Activated CD8-positive, alpha-beta T cell treated with anti-CD3 and anti-CD28 coated beads for 36 hours (primary cell): ENCODE results near the gene TRAPPC13. TPM values are rescaled to one million over a fixed set of nuclear protein-coding genes. Genes with fewer than 3 reads are reported as not detected.

Experiments used
- ATAC-seq: fragments of 200-7000 bp; cut with Tn5 transposase; one replicate; pipeline ENCODE4 v1.10.0; 2021; ENCODE audit warnings: mild to moderate bottlenecking, moderate library complexity
- CTCF ChIA-PET: fragments of 350-600 bp; sonication (Branson Sonifier 250); formaldehyde crosslinking; loops from one replicate; lab custom pipeline; 2021; ENCODE audit warnings: antibody characterized with exemption; lab: Charles Lee
- POLR2A ChIA-PET: fragments of 350-600 bp; sonication (Branson Sonifier 250); formaldehyde crosslinking; loops from one replicate; lab custom pipeline; 2021; ENCODE audit warnings: antibody characterized with exemption; lab: Charles Lee
- DNase-seq: peaks from one replicate; pipeline ENCODE4 v3.0.0-alpha.2; 2020
- H3K27ac Mint-ChIP-seq: one replicate; pipeline ENCODE4 v1.8.0; 2021; ENCODE audit warnings: mild to moderate bottlenecking, mixed read lengths
- H3K27me3 Mint-ChIP-seq: one replicate; pipeline ENCODE4 v1.8.0; 2021; ENCODE audit warnings: mixed read lengths
- H3K36me3 Mint-ChIP-seq: one replicate; pipeline ENCODE4 v1.8.0; 2021; ENCODE audit warnings: low read depth, mixed read lengths
- H3K4me1 Mint-ChIP-seq: one replicate; pipeline ENCODE4 v1.8.0; 2021; ENCODE audit warnings: low read depth, mixed read lengths
- H3K4me3 Mint-ChIP-seq: one replicate; pipeline ENCODE4 v1.8.0; 2021; ENCODE audit warnings: mild to moderate bottlenecking, moderate library complexity, mixed read lengths
- H3K9me3 Mint-ChIP-seq: one replicate; pipeline ENCODE4 v1.8.0; 2021; ENCODE audit warnings: mixed read lengths
- CTCF ChIP-seq: fragments of 200-600 bp; IDR thresholded peaks from one replicate; pipeline ENCODE4 v1.8.0; 2022; ENCODE audit warnings: antibody characterized with exemption, mild to moderate bottlenecking
- intact Hi-C: fragments of 100-400 bp; cut with micrococcal nuclease; formaldehyde crosslinking; loops from one replicate; pipeline ENCODE4 v1.10.0; 2022
- total RNA-seq, 2 experiments: library from RNA; stranded (reverse); gene quantifications; one replicate each; pipeline ENCODE4 v1.2.3, GENCODE V29; 2021

TRAPPC13 gene
- total RNA-seq, 2 experiments from 2014 or later, result 18.0 to 22.1 TPM

GRCh38 chr5:65625743-65626142 is 916 bp downstream of the TRAPPC13 start:
- DNase-seq (no peak), ATAC-seq (no peak)
- Mint-ChIP-seq H3K4me3 (peak overlapping the region; percentile 100), H3K9me3 (no peaks in the 10 kb centered on the region), H3K4me1 (peaks cover 40% of the 10 kb centered on the region), H3K36me3 (peaks cover 11% of the 10 kb centered on the region), H3K27ac (peak overlapping the region; percentile 99), H3K27me3 (no peaks in the 10 kb centered on the region)
- CTCF ChIA-PET, result interaction anchor here (0.6 to 0.9 kb wide), 2 partner anchors 16 to 63 kb away, joined by 3 read pairs; partner anchors contain the start of genes CENPK and PPWD1
- POLR2A ChIA-PET, result interaction anchor here (0.8 to 3.3 kb wide), 3 partner anchors 46 to 95 kb away, joined by 4 to 22 read pairs (median 5); partner anchors contain the start of genes CENPK and PPWD1
- intact Hi-C loops, result loop anchor here (10.0 kb wide), 1 partner anchor 519 kb away; the partner anchor contains the start of gene SREK1
- no peak for TF ChIP-seq CTCF

- no peak overlapping the region for H3K4me3 Mint-ChIP-seq
- H3K4me1 Mint-ChIP-seq, result peaks cover 29% of the 10 kb centered on the region
- H3K27me3 Mint-ChIP-seq, result no peaks in the 10 kb centered on the region
- H3K27ac Mint-ChIP-seq, result no peak overlapping the region
- intact Hi-C loops, result no loop called here
- peaks cover 9% of the 10 kb centered on the region for H3K36me3 Mint-ChIP-seq
- DNase-seq, result no peak
- H3K9me3 Mint-ChIP-seq, result no peaks in the 10 kb centered on the region
- ChIA-PET CTCF (interaction anchor here (1.6 to 2.3 kb wide), 2 partner anchors 20 to 41 kb away, joined by 3 to 5 read pairs; no protein-coding TSS in a partner anchor), POLR2A (interaction anchor here (1.6 kb wide), 1 partner anchor 92 kb away, joined by 5 read pairs; the partner anchor contains the start of gene NLN)
- TF ChIP-seq CTCF, result no peak
- ATAC-seq, result no peak
Observed at GRCh38 chr5:65630981-65631380, 6.2 kb downstream of the TRAPPC13 start.

GRCh38 chr5:65640240-65640639 is 15.4 kb downstream of the TRAPPC13 start:
- POLR2A ChIA-PET, result no interaction called here
- H3K27ac Mint-ChIP-seq, result no peak overlapping the region
- H3K4me1 Mint-ChIP-seq, result no peaks in the 10 kb centered on the region
- intact Hi-C loops, result no loop called here
- no peak for DNase-seq
- H3K27me3 Mint-ChIP-seq, result no peaks in the 10 kb centered on the region
- H3K36me3 Mint-ChIP-seq, result peaks cover 22% of the 10 kb centered on the region
- no peak for ATAC-seq
- no peak for TF ChIP-seq CTCF
- CTCF ChIA-PET, result no interaction called here
- H3K4me3 Mint-ChIP-seq, result no peak overlapping the region
- no peaks in the 10 kb centered on the region for H3K9me3 Mint-ChIP-seq

GRCh38 chr5:65646938-65647337 is 22.1 kb downstream of the TRAPPC13 start:
- ChIA-PET POLR2A (no interaction called here), CTCF (no interaction called here)
- Mint-ChIP-seq H3K4me3 (no peak overlapping the region), H3K27me3 (no peaks in the 10 kb centered on the region), H3K9me3 (no peaks in the 10 kb centered on the region), H3K36me3 (peaks cover 10% of the 10 kb centered on the region), H3K27ac (no peak overlapping the region), H3K4me1 (no peaks in the 10 kb centered on the region)
- intact Hi-C loops, result no loop called here
- no peak for TF ChIP-seq CTCF
- no peak for ATAC-seq
- DNase-seq, result no peak

- no peak overlapping the region for H3K27ac Mint-ChIP-seq
- no peaks in the 10 kb centered on the region for H3K9me3 Mint-ChIP-seq
- H3K4me1 Mint-ChIP-seq, result no peaks in the 10 kb centered on the region
- no peak overlapping the region for H3K4me3 Mint-ChIP-seq
- intact Hi-C loops, result no loop called here
- H3K36me3 Mint-ChIP-seq, result peaks cover 9% of the 10 kb centered on the region
- ATAC-seq, result no peak
- no peak for TF ChIP-seq CTCF
- no peaks in the 10 kb centered on the region for H3K27me3 Mint-ChIP-seq
- DNase-seq, result no peak
- ChIA-PET POLR2A (no interaction called here), CTCF (no interaction called here)
Observed at GRCh38 chr5:65647941-65648340, 23.1 kb downstream of the TRAPPC13 start.
